Gastrocnemius medialis (tissue), 4 donors: ENCODE results near the gene VPREB3.

Experiments
- POLR2A ChIP-seq, 2 donors: fragments of 450-650 bp; IDR thresholded peaks; one replicate each; pipeline ENCODE4 v1.6.1; 2017; ENCODE audit warnings: antibody characterized with exemption in 2 of 2, mild to moderate bottlenecking in 2 of 2, moderate library complexity in 2 of 2
- TF ChIP-seq, protein P1 (sequence below), 5 experiments: fragments of 450-650 bp in 3 of 5; fragments of 200-600 bp in 2 of 5; sonication (generic) in 2 of 5; IDR thresholded peaks in 4 of 5; conservative IDR thresholded peaks in 1 of 5; 1 replicate in 4 of 5; 2 replicates in 1 of 5; pipeline ENCODE4 v1.5.1; 2016 to 2019; ENCODE audit warnings: antibody characterized with exemption in 5 of 5, mild to moderate bottlenecking in 3 of 5, moderate library complexity in 3 of 5

DNA sequence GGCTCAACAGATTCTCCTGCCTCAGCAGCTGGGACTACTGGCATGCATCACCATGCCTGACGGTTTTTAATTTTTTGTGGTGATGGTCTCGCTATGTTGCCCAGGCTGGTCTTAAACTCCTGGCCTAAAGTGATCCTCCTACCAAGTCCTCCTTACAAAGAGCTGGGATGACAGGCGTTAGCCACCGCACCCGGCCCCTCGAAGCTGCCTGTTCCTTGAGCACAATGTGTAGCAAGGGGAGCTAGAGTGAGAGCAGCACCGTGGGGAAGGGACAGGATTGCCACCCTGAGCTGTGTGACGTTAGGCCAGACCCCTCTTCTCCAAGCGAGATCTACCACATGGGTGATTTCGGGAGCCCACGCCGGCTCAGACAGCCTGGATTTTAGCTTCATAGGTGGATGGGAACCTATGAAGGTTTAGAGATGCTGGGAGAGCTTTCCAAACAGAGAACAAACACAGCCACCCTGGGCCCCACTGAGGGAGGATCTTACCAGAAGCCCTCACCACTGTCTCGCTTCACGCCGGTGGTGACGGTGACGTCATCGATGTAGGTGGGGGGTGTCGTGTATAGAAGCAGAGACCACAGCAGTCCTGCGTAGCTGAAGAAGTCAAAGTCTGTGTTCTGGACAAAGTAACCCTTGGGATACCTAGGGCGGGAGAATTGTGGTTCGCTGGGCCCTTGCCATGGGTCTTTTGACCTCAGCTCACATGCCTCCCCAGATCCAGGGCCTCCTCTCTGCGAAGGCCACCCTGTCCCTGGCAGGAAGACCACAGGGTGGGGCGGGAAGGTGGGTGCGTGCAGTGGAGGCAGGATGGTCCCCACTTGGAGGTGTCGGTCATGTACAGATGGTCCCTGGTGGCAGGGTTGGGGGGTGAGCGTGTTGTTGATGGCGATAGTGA lies 40.3 kb downstream of the VPREB3 start:
- TF ChIP-seq, protein P1, sequence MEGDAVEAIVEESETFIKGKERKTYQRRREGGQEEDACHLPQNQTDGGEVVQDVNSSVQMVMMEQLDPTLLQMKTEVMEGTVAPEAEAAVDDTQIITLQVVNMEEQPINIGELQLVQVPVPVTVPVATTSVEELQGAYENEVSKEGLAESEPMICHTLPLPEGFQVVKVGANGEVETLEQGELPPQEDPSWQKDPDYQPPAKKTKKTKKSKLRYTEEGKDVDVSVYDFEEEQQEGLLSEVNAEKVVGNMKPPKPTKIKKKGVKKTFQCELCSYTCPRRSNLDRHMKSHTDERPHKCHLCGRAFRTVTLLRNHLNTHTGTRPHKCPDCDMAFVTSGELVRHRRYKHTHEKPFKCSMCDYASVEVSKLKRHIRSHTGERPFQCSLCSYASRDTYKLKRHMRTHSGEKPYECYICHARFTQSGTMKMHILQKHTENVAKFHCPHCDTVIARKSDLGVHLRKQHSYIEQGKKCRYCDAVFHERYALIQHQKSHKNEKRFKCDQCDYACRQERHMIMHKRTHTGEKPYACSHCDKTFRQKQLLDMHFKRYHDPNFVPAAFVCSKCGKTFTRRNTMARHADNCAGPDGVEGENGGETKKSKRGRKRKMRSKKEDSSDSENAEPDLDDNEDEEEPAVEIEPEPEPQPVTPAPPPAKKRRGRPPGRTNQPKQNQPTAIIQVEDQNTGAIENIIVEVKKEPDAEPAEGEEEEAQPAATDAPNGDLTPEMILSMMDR (IDR thresholded peaks at IDR 0.05 in 4 of 5, conservative IDR thresholded peaks at IDR 0.05 in 1 of 5) = no peak
- no peak for TF ChIP-seq POLR2A (IDR thresholded peaks at IDR 0.05)
